BJ (cell line): Measurements from ENCODE around the gene DAB1. TPM values are rescaled to one million over a fixed set of nuclear protein-coding genes. Genes with fewer than 3 reads are reported as not detected.

Experiments used
- CTCF ChIA-PET: fragments of 350-600 bp; formaldehyde crosslinking; extraction: SDS; loops from one replicate; lab custom pipeline; 2021; ENCODE audit warnings: antibody characterized with exemption, inconsistent platforms; lab: Yijun Ruan, JAX
- POLR2A ChIA-PET: fragments of 300-600 bp; sonication (Branson Sonifier 250); formaldehyde crosslinking; extraction: SDS; loops from one replicate; lab custom pipeline; 2021; ENCODE audit warnings: antibody characterized with exemption; lab: Charles Lee
- DNase-seq: peaks from one replicate; pipeline ENCODE4 v3.0.0-alpha.2; 2011; ENCODE audit warnings: low read depth
- H3K27me3 ChIP-seq: 2 replicates; pipeline ENCODE4 v1.6.0; 2011; ENCODE audit warnings: low read length; ENCODE audit not compliant: control insufficient read depth, insufficient read depth
- H3K36me3 ChIP-seq: 2 replicates; pipeline ENCODE4 v1.5.1; 2011; ENCODE audit warnings: low read length; ENCODE audit not compliant: control insufficient read depth, insufficient read depth
- H3K4me3 ChIP-seq: 2 replicates; pipeline ENCODE4 v1.5.1; 2011; ENCODE audit warnings: low read depth, mild to moderate bottlenecking, control low read depth, low read length
- CTCF ChIP-seq: IDR thresholded peaks from 2 replicates; pipeline ENCODE4 v1.5.1; 2011; ENCODE audit warnings: low read depth, mild to moderate bottlenecking, control low read depth, inconsistent platforms, low read length, moderate library complexity; ENCODE audit not compliant: insufficient read depth
- polyA plus RNA-seq: library from polyadenylated mRNA; depleted of rRNA; stranded (reverse); fragments of >200 nt; gene quantifications from 2 replicates; pipeline ENCODE4 v1.2.3, GENCODE V29; 2011

Gene DAB1
- polyA plus RNA-seq, 1 experiment = 0.91 TPM

DNA sequence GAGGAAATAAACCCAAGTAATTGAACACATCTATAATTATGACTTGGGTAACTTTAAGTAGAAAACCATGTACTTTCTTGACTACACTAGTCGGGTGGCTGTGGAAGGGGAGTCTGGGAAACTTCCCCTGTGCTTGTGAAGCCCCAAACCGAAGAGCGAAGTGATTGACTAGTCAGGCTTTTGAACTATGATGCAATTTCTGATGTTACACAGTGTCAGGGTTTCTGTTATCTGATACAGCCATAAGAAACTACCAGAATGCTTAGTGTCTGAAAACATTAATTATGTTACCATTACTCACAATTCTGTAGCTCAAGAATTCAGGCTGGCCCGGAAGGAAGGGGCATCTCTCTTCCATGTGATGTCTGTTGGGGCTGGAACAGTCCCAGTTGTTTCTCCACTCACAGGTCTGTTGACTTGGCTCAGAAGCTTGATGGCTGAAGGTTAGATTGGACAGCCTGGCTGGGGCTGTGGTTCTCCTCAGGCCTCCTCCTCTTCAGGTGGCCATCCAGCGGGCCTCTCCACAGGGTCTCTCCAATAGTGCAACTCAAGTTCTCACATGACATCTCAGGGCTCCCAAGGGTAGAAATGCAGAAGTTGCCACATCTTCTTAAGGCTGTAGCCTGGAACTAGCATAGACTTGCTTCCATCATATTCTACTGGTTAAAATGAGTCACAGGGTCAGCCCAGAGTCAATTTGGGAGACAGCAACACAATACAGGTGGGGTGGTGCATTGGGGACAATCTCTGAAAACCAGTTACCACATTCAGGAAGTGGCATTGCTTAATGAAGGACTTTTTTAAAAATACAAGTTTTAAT lies 449.7 kb downstream of the DAB1 start:
- DNase-seq = no peak
- ChIA-PET CTCF (no interaction called here), POLR2A (no interaction called here)
- no peak for TF ChIP-seq CTCF
- Histone ChIP-seq H3K36me3 (no peaks in the 10 kb centered on the region), H3K4me3 (no peak overlapping the region), H3K27me3 (no peaks in the 10 kb centered on the region)

- DNase-seq = no peak
- Histone ChIP-seq H3K4me3 (no peak overlapping the region), H3K36me3 (no peaks in the 10 kb centered on the region), H3K27me3 (no peaks in the 10 kb centered on the region)
- ChIA-PET CTCF (no interaction called here), POLR2A (no interaction called here)
- TF ChIP-seq CTCF = no peak
Measured at GRCh38 chr1:56972976-56973375, 450.9 kb downstream of the DAB1 start.

DNA sequence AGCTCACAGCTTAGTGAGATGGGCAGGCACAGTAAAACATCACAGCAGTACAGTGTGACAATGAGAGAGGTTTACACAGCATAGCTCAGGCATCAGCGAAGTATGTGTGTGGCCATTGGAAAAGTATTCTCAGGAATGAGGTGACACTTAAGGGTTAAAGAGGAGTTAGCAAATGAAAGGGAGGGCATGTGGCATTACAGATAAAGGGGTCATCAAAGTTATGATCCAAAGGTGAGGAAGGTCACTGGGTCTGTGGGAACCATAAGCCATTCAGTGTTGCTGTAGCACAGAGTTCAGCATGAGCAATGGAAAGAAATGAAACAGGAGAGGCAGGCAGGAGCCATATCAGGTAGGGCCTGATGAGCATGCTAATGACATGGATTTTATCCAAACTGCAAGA lies 453.6 kb downstream of the DAB1 start:
- no peak for DNase-seq
- TF ChIP-seq CTCF = no peak
- Histone ChIP-seq H3K27me3 (no peaks in the 10 kb centered on the region), H3K4me3 (no peak overlapping the region), H3K36me3 (no peaks in the 10 kb centered on the region)
- ChIA-PET POLR2A (interaction anchor here (0.6 kb wide), 1 partner anchor 30 kb away, joined by 7 read pairs; no protein-coding TSS in a partner anchor), CTCF (interaction anchor here (1.1 kb wide), 1 partner anchor 10 kb away, joined by 3 read pairs; no protein-coding TSS in a partner anchor)

GRCh38 chr1:56968878-56969495 lies 454.9 kb downstream of the DAB1 start:
- ChIA-PET CTCF (interaction anchor here (0.7 to 3.2 kb wide), 11 partner anchors 8 to 525 kb away, joined by 3 to 22 read pairs (median 6); no protein-coding TSS in a partner anchor), POLR2A (no interaction called here)
- no peak for DNase-seq
- H3K36me3 ChIP-seq = no peaks in the 10 kb centered on the region
- no peak overlapping the region for H3K4me3 ChIP-seq
- TF ChIP-seq CTCF = no peak
- H3K27me3 ChIP-seq = no peaks in the 10 kb centered on the region
